ENCODE measurements around the gene PTGES2.

PTGES2 gene

DNA sequence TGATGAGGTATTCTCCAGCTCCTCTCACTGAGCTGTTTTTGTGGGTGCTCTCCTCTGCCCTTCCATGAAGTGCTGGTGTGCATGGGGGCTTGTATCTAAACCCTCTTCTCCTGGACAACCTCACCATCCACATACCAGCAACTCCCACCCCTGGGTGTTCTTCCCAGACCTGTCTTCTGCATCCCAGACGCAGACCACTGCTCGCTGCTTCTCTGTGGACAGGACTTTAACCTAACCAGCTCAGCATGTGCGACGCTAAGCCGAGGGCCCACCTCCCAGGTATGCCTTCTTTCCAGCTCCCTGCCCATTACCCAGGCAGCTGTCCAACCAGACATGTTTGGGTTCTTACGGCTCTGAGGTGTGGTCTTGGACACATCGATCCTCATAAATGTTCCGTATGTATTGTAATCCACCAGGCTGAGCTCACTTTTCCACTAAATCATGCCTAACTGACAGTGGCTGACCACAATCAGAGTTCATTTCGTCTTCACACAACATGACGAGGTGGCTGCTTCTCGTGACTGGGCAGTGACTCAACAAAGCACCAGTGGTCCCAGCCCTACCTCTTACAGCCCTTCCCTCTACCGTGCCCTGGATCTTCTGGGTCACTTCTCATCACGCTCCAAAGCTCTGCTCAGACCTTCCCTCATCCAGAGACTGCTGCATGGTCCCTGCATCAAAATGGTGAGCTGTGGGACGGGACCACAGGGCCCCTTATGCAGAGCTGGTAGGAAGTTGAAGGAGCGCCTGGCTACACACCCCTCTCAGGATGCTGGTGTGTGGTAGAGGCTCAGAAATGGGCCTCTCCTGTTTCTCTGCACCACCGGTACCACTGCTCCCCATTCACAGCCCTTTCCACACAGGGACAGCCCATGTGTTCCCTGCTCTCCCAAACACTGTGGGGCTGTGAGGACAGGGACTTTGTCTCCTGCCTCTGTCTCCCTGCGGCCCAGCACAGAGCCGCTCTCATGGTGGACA lies 9.6 kb upstream of the PTGES2 start:
- no peak for TF ChIP-seq GATA3 (IDR thresholded peaks at IDR 0.05; ENCODE audit: low read depth, low read length)
- TF ChIP-seq GATA2 (IDR thresholded peaks at IDR 0.05; ENCODE audit: low read depth, low read length): no peak

DNA sequence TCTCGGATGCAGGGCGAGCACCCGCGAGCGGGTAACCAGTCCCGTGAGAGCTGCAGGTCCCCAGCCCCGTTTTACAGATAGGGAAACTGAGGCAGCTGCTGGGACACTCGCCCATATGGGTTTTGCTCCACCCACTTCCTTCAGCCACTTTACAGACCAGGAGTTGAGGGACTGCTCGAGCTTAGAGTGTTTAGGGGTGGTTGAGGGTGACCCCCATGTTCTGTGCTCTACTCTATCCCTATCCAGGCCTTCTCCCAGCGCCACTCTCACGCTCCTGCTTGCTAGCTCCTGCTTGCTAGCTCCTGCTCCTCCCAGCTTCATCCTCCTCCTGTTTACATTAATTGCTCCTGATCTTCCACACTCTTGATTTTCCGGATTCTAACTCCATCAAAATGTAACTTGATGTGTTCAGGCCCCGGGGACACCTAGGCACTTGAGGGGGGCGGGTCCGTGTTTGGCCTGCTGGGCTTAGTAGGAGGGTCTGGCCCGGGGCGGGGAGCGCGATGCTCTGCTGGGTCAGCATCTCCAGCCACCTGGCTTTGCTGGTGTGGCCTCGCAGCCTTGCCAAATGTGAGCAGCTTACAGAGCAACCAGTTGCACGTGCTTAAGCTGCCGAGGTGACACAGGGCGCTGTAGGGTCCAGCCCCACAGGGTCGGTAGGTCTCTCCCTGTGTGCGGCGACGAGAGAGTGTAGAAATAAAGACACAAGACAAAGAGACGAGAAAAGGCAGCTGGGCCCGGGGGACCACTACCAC lies 1.5 kb upstream of the PTGES2 start:
- TF ChIP-seq GATA2 (IDR thresholded peaks at IDR 0.05; ENCODE audit: low read depth, low read length) (no peak), GATA3 (IDR thresholded peaks at IDR 0.05; ENCODE audit: low read depth, low read length) (no peak)

DNA sequence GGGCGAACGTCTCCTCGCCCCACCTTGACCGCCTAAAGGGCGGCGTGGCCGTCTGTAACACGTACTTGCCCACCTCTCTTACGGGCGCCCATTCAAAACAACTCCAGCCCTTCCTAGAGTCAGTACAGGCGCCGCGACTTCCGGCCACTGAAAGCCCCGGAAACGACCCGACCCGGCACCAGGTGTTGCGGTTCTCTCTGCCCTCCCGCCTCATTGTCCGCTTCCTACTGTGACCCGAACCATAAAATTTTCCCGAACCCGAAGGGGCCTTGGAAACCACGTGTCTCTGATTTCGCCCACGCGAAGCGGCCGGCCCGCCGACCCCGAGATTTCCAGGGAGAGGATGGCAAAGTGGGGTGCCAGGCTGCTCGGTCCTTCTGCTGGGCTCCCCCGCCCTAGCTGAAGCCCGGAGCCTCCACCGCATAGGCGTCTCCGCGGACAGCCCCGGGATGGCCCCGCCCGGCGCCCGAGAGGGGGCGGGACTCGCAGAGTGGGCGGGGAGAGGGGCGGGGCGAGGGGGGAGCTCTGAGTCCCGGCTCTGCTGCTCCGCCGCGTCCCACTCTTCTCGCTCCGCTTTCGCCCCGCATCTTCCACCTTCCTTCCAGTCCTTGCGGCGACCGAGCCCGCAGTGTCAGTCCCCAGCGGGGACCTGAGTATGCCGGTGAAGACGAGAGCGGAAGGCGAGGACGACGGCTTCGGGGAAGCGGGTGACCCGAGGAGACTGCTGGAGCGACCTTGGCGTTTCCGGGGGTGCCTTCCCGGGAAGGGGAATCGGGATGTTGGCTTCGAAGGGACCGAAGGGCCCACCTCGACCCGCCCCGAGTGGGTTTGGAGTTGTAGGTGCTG lies 684 bp upstream of the PTGES2 start:
- TF ChIP-seq GATA2 (IDR thresholded peaks at IDR 0.05; ENCODE audit: low read depth, low read length) (no peak), GATA3 (IDR thresholded peaks at IDR 0.05; ENCODE audit: low read depth, low read length) (no peak)

DNA sequence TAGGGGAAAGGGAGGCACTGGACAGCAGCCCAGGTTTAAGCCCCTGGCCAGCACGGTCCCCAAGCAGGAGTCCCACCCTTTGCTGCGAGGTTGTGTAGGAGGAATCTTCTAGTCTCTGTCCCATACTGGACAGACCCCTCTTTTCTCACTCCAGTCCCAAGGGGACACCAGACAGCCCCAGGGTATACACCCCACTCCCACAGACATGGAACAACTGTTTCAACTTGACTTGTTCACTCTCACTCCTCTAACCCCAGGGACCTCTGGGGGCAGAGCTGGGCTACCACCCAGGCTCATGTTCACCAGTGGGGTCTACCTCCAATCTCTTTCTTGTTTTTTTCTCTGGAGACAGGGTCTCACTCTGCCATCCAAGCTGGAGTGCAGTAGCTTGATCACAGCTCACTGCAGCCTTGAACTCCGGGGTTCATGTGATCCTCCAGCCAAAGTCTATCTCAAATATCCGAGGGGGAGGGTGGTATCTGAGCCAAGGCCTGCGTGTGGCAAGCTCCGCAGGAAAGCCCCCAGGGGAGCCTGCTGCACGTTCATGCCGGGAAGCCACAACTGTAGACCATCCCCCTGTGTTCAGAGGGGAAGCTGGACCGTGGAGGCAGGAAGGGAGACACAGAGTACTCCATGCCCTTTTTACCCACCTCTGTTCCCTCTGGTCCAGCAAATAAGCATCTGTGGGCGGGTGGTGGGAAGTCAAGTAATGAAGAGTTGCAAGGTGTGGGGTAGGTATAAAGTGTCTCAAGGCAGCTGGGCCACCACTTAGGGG lies 1.8 kb downstream of the PTGES2 start:
- no peak for TF ChIP-seq GATA3 (IDR thresholded peaks at IDR 0.05; ENCODE audit: low read depth, low read length)
- no peak for TF ChIP-seq GATA2 (IDR thresholded peaks at IDR 0.05; ENCODE audit: low read depth, low read length)

DNA sequence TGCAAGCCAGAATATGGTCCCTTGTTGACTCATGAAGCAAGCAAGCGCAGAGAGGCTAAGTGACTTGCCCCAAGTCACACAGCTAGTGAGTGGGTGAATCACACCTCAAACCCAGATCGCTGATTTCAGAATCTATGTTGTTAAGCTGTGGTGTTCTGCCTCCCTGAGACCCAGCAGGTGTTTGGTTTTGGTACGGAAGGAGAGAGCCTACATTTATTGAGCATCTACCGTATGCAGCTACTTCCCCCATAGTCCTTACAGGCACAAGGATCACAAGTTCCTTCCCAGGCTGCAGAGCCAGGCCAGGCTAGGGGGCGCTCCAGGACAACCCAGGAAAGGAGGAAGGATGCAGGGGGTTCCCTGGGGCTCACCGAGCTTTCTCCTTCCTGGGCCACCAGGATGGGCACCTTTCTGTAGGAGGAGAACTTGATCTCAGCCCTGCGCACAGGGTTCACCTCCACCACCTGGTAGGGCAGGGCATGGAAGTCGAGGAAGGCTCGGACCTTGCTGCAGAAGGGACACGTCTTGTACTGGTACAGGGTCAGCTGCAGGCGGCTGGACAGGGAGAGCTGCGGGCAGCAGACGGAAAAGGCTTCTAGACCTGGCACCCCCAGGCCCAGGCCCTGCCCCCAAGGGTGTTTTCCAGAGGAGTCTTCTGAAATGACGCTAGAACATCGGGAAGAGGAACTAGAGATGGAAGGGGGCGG lies 2.5 kb downstream of the PTGES2 start:
- no peak for TF ChIP-seq GATA2 (IDR thresholded peaks at IDR 0.05; ENCODE audit: low read depth, low read length)
- no peak for TF ChIP-seq GATA3 (IDR thresholded peaks at IDR 0.05; ENCODE audit: low read depth, low read length)

DNA sequence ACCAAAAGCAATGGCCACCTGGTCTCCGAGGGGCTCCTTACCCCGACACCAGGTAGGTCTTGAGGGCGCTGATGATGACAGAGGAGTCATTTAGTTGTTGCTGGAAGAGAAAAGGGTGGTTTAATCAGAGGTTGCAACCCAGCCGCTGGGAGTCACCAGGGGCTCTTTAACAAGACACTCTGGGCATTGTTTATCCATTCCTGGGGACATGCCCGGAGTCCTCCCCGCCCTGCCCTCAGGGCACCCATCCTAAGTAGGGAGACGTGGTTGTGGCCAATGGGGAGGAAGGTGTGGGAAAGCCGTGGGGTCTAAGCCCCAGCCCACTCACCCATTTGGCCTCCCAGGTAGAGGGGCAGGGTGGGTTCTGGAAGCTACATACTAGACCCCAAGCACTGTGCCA lies 3.1 kb downstream of the PTGES2 start:
- TF ChIP-seq GATA3 (IDR thresholded peaks at IDR 0.05; ENCODE audit: low read depth, low read length) (no peak), GATA2 (IDR thresholded peaks at IDR 0.05; ENCODE audit: low read depth, low read length) (no peak)

DNA sequence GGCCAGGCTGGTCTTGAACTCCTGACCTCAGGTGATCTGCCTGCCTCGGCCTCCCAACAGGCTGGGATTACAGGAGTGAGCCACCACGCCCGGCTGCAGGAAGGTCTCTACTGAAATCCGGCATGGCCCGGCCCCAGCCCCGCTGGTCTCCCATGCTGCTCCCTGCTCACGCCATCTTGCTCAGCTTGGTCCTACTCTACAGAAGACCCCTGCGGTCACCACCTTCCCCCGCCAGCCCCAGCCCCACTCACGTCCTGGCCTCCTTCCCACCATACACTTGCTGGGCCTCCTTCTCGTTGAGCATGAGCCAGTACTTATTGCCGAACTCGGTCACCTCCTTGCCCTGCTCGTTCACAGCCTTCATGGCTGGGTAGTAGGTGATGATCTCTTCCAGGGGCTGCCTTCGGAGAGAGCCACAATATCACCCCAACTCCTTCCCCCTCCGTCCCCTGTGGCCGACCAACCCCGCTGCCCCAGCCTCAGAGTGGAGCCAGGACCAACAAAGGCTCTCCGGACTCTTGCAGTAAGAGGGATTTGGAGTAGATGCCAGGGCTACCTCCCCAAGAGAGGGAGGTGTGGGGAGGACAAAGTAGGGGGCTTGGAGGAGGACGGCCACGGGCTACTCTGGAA lies 4.0 kb downstream of the PTGES2 start:
- TF ChIP-seq GATA2 (IDR thresholded peaks at IDR 0.05; ENCODE audit: low read depth, low read length): no peak
- TF ChIP-seq GATA3 (IDR thresholded peaks at IDR 0.05; ENCODE audit: low read depth, low read length): no peak

DNA sequence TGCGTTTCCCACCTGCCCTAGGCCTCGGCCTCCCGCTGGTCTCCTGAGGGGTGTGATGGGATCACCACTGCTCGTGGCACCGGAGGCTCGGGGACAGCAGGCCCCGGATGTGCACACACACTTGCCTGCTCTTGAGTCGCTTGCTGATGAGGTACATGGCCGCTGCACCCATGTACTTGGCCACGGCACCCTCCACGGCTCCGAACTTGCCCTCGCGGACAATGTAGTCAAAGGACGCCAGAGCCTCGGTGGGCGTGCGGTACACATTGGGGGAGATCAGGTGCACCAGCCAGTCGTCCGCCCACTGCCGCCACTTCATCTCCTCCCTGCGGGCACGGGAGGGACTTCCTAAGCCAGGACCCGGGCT lies 4.7 kb downstream of the PTGES2 start:
- no peak for TF ChIP-seq GATA2 (IDR thresholded peaks at IDR 0.05; ENCODE audit: low read depth, low read length)
- TF ChIP-seq GATA3 (IDR thresholded peaks at IDR 0.05; ENCODE audit: low read depth, low read length): no peak

DNA sequence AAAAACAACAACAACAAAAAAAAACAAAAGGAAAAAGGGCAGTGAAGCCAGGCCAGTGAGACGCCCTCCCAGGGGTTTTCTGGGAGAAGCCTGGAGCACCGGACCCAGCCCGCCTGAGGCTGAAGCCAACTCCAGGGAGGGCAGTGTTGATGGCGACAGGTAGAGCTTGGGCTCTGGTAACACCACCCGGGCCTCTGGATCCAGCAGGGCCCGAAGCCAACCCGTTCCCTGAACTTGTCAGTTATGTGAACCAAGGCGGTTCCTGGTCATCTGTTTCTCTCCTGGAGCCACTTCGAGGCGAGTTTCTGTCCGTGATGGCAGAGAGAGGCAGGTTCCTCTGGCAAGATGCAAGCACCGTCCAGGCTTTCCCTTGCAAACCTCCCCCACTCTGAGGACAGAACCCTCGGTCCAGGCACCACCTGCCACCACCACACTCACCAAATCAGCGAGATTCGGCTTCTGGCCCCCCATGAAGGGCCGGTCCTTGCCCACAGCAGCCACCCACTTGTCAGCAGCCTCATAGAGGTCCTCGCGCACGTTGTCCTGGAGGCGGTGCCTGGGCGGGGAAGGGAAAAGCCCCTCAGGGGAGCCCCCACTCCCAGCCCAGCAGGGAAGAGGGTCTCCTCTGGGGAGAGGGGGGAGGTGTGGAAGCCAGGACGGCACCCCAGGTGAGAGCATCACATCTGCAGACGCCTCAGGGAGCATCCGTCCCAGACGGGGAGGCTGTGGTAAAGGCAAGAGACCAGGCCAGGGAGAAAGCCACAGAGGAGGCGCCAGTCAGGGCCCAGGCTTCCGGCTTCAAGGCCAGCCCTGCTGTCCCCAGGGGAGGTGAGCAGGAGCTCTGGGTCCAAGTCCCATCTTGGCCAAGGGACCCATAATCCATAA lies 5.4 kb downstream of the PTGES2 start:
- no peak for TF ChIP-seq GATA2 (IDR thresholded peaks at IDR 0.05; ENCODE audit: low read depth, low read length)
- TF ChIP-seq GATA3 (IDR thresholded peaks at IDR 0.05; ENCODE audit: low read depth, low read length): no peak

DNA sequence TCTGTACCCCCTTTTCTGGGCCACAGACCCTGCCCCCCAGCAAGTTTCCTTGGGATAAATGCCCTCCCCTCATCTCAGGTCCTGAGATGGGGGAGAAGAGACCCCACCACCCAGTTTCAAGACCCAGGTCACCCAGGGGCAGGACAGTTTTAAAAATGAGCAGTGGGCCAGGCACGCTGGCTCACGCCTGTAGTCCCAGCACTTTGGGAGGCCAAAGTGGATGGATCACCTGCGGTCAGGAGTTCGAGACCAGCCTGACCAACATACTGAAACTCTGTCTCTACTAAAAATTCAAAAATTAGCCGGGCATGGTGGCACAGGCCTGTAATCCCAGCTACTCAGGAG lies 6.1 kb downstream of the PTGES2 start:
- TF ChIP-seq GATA2 (IDR thresholded peaks at IDR 0.05; ENCODE audit: low read depth, low read length) (no peak), GATA3 (IDR thresholded peaks at IDR 0.05; ENCODE audit: low read depth, low read length) (no peak)

DNA sequence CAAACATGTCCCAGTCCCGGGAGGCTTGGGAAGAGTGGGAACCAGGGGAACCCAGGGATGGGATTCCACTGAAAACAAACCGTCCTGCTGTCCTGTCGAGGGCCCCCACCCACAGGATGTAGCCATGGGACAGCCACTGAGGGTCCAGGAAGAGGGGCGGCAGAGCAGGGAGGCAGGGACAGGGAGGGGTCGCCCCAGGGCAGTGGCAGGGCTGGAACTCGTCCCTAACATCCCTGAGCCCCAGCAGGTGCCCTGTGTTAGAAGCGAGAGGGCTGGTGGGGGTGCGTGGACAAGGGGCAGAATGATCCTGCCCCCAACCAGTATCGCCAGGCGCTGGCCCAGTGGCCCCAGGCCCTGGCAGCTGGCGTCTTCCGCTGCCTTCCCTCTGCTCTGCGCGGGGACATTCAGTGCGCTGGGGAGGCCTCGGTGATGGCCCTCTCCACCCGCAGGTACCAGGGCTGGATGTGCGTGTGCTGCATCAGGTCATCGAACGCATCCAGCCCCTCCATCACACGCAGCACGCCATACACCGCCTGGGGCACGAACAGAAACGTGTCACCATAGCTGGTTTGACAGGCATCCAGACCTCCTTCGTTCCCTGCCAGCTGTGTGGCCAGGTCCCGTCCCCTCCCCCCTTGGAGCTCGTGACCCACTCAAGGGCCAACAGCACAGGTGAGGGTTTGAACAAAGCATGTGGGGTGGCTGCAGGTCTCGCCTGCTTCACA lies 6.6 kb downstream of the PTGES2 start:
- TF ChIP-seq GATA3 (IDR thresholded peaks at IDR 0.05; ENCODE audit: low read depth, low read length) (no peak), GATA2 (IDR thresholded peaks at IDR 0.05; ENCODE audit: low read depth, low read length) (no peak)

All from SH-SY5Y (cell line).